OCI-LY1 (cell line): ENCODE measurements around the gene PRSS56.

Experiments
- CTCF ChIP-seq: fragments of 200-600 bp; sonication (generic), shearing (Covaris generic); IDR thresholded peaks from 2 replicates; pipeline ENCODE4 v1.5.1; 2017; ENCODE audit warnings: mild to moderate bottlenecking, antibody characterized with exemption, low read length, moderate library complexity, mixed read lengths
- EZH2 ChIP-seq: fragments of 200-600 bp; sonication (generic), shearing (Covaris generic); IDR thresholded peaks from 2 replicates; pipeline ENCODE4 v1.8.0; 2017; ENCODE audit warnings: borderline replicate concordance, mixed run types, mild to moderate bottlenecking, antibody characterized with exemption, low read length, moderate library complexity, mixed read lengths

GRCh38 chr2:232518844-232519243, 1.3 kb upstream of the PRSS56 start:
- TF ChIP-seq CTCF (no peak), EZH2 (no peak)
